Panc1 (cell line): ENCODE results near the gene RBM19.

Experiments used
- POLR2AphosphoS5 ChIP-seq: IDR thresholded peaks from 2 replicates; pipeline ENCODE4 v1.6.1; 2012; ENCODE audit warnings: mild to moderate bottlenecking, low read depth, low read length, moderate library complexity
- REST ChIP-seq, 2 experiments: IDR thresholded peaks; 2 replicates each; pipeline ENCODE4 v1.6.1; 2011 to 2012; ENCODE audit warnings: low read depth in 2 of 2, control low read depth in 1 of 2, low read length in 1 of 2, mild to moderate bottlenecking in 1 of 2, moderate library complexity in 1 of 2; ENCODE audit not compliant: insufficient read depth in 1 of 2
- TCF7L2 ChIP-seq: IDR thresholded peaks from 2 replicates; pipeline ENCODE4 v1.6.1; 2011; ENCODE audit warnings: mild to moderate bottlenecking, low read depth, low read length, inconsistent platforms
- TF ChIP-seq, protein P1 (sequence below): fragments of 450-650 bp; IDR thresholded peaks from 2 replicates; pipeline ENCODE4 v1.5.1; 2017; ENCODE audit warnings: mild to moderate bottlenecking

- TF ChIP-seq, protein P1, sequence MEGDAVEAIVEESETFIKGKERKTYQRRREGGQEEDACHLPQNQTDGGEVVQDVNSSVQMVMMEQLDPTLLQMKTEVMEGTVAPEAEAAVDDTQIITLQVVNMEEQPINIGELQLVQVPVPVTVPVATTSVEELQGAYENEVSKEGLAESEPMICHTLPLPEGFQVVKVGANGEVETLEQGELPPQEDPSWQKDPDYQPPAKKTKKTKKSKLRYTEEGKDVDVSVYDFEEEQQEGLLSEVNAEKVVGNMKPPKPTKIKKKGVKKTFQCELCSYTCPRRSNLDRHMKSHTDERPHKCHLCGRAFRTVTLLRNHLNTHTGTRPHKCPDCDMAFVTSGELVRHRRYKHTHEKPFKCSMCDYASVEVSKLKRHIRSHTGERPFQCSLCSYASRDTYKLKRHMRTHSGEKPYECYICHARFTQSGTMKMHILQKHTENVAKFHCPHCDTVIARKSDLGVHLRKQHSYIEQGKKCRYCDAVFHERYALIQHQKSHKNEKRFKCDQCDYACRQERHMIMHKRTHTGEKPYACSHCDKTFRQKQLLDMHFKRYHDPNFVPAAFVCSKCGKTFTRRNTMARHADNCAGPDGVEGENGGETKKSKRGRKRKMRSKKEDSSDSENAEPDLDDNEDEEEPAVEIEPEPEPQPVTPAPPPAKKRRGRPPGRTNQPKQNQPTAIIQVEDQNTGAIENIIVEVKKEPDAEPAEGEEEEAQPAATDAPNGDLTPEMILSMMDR = no peak
- TF ChIP-seq POLR2AphosphoS5 = no peak
- TF ChIP-seq TCF7L2 = no peak
- TF ChIP-seq REST (IDR thresholded peaks at IDR 0.05; ENCODE audit: insufficient read depth in 1 of 2, low read depth in 2 of 2, low read length in 1 of 2) = no peak
Measured at GRCh38 chr12:113772505-113773030, 193.6 kb downstream of the RBM19 start.
